ENCODE results near the gene PRR3. TPM values are rescaled to one million over a fixed set of nuclear protein-coding genes. Genes with fewer than 3 reads are reported as not detected.

The PRR3 gene
- polyA plus RNA-seq, 3 donors = 2.8 to 7.1 (median 3.6) TPM

DNA sequence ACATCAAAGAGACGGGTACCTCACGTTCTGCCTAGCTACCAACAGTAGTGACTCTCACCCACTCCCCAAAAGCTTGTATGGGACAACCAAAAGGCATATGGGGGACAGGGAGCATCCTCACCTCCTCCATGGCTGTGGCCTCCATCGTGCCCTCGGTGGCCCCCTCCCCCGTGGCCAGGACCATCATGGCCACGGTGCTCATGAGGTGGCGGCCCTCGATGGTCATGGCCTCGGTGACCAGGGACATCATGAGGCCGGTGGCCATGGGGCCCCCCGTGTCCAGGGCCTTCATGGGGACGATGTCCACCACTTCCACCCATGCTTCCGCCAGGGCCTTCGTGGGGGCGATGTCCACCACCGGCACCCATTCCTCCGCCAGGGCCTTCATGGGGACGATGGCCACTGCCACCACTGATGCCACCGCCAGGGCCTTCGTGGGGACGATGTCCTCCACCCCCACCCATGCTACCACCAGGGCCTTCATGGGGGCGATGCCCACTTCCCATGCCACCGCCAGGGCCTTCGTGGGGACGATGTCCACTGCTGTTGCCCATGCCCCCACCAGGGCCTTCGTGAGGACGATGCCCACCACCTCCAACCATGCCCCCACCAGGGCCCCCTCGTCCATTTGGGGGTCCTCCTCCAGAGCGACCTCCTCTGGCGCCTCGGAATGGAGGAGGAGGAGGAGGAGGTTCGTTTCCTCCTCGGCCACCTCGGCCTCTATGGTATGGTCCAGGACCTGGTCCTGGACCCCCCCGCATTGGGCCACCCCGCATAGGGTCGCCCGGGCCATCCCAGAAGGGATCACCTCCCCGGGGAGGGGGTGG lies 44.9 kb downstream of the PRR3 start:
- Histone ChIP-seq H3K36me3 (replicated peaks in 1 of 2; ENCODE audit: control insufficient read depth in 1 of 2, insufficient read depth in 2 of 2, low read length in 2 of 2) (peaks cover 65 to 69% of the 10 kb centered on the region in 2 donors), H3K27ac (ENCODE audit: low read depth in 1 of 2, low read length in 2 of 2) (no peak overlapping the region), H3K9me3 (replicated peaks in 1 of 2; ENCODE audit: control insufficient read depth in 1 of 2, insufficient read depth in 1 of 2, low read length in 2 of 2) (no peaks in the 10 kb centered on the region), H3K4me2 (replicated peaks; ENCODE audit: extremely low read depth, low read length, poor library complexity, severe bottlenecking) (no peak overlapping the region), H3K4me1 (ENCODE audit: control insufficient read depth in 1 of 2, insufficient read depth in 2 of 2, low read length in 2 of 2) (no peaks in the 10 kb centered on the region), H3K9ac (ENCODE audit: insufficient read depth, low read length, poor library complexity, severe bottlenecking) (no peak overlapping the region), H3K79me2 (ENCODE audit: insufficient read depth, low read length) (peaks cover 6% of the 10 kb centered on the region), H3K4me3 (replicated peaks in 1 of 3; ENCODE audit: low read depth in 2 of 3, low read length in 3 of 3) (no peak overlapping the region), H3K27me3 (ENCODE audit: control insufficient read depth in 2 of 2, insufficient read depth in 2 of 2, low read length in 2 of 2) (no peaks in the 10 kb centered on the region), H2AFZ (ENCODE audit: insufficient read depth, low read depth, low read length, poor library complexity, severe bottlenecking) (no peak overlapping the region), H4K20me1 (ENCODE audit: insufficient read depth, low read length) (peaks cover 85% of the 10 kb centered on the region)
- Mint-ChIP-seq H3K27ac (no peak overlapping the region), H3K4me3 (no peak overlapping the region), H3K27me3 (ENCODE audit: low read depth in 3 of 3) (no peaks in the 10 kb centered on the region), H3K36me3 (peaks cover 59 to 68% of the 10 kb centered on the region in 2 donors), H3K4me1 (peaks cover 4% of the 10 kb centered on the region), H3K9me3 (no peaks in the 10 kb centered on the region)
- WGBS (ENCODE audit: insufficient coverage) = 88% methylated on average over 22 of the region's 39 CpGs
- TF ChIP-seq, protein P1, sequence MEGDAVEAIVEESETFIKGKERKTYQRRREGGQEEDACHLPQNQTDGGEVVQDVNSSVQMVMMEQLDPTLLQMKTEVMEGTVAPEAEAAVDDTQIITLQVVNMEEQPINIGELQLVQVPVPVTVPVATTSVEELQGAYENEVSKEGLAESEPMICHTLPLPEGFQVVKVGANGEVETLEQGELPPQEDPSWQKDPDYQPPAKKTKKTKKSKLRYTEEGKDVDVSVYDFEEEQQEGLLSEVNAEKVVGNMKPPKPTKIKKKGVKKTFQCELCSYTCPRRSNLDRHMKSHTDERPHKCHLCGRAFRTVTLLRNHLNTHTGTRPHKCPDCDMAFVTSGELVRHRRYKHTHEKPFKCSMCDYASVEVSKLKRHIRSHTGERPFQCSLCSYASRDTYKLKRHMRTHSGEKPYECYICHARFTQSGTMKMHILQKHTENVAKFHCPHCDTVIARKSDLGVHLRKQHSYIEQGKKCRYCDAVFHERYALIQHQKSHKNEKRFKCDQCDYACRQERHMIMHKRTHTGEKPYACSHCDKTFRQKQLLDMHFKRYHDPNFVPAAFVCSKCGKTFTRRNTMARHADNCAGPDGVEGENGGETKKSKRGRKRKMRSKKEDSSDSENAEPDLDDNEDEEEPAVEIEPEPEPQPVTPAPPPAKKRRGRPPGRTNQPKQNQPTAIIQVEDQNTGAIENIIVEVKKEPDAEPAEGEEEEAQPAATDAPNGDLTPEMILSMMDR (IDR thresholded peaks at IDR 0.05) = no peak
- intact Hi-C loops (cut with micrococcal nuclease) = no loop called here
- DNase-seq = no peak

DNA sequence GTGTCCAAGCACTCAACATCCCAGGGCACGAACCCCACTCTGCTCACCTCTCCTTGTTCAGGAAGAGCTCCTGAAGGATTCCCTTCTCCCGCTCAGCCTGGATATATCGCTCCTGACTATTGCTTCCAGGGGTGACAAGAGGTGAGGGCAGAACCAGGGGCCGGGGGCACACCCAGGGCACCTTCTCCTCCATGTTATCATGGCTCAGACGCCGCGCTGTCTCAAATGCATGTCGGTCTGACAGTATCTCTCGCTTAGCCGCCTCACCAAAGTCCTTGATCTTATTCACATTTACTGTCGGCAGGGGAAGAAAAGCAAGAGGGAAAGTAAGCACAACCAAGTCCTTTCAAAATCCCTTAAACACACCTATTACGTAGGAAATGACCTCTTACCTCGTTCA lies 46.9 kb downstream of the PRR3 start:
- no peak for DNase-seq
- H3K4me1 Mint-ChIP-seq = no peaks in the 10 kb centered on the region
- no peaks in the 10 kb centered on the region for H3K9me3 Mint-ChIP-seq
- Histone ChIP-seq H3K27ac (ENCODE audit: low read depth in 1 of 2, low read length in 2 of 2) (no peak overlapping the region), H3K4me2 (replicated peaks; ENCODE audit: extremely low read depth, low read length, poor library complexity, severe bottlenecking) (no peak overlapping the region), H3K9me3 (replicated peaks in 1 of 2; ENCODE audit: control insufficient read depth in 1 of 2, insufficient read depth in 1 of 2, low read length in 2 of 2) (no peaks in the 10 kb centered on the region), H3K4me3 (replicated peaks in 1 of 3; ENCODE audit: low read depth in 2 of 3, low read length in 3 of 3) (no peak overlapping the region), H4K20me1 (ENCODE audit: insufficient read depth, low read length) (peaks cover 99% of the 10 kb centered on the region), H3K9ac (ENCODE audit: insufficient read depth, low read length, poor library complexity, severe bottlenecking) (no peak overlapping the region), H3K27me3 (ENCODE audit: control insufficient read depth in 2 of 2, insufficient read depth in 2 of 2, low read length in 2 of 2) (no peaks in the 10 kb centered on the region), H3K79me2 (ENCODE audit: insufficient read depth, low read length) (peaks cover 13% of the 10 kb centered on the region), H2AFZ (ENCODE audit: insufficient read depth, low read depth, low read length, poor library complexity, severe bottlenecking) (no peak overlapping the region), H3K36me3 (replicated peaks in 1 of 2; ENCODE audit: control insufficient read depth in 1 of 2, insufficient read depth in 2 of 2, low read length in 2 of 2) (peaks cover 84 to 88% of the 10 kb centered on the region in 2 donors), H3K4me1 (ENCODE audit: control insufficient read depth in 1 of 2, insufficient read depth in 2 of 2, low read length in 2 of 2) (no peaks in the 10 kb centered on the region)
- peak overlapping the region in 2 of 7 donors; percentile 58 to 62 for H3K27ac Mint-ChIP-seq
- WGBS (ENCODE audit: insufficient coverage) = 97% methylated on average over 11 of the region's 13 CpGs
- TF ChIP-seq, protein P1 (IDR thresholded peaks at IDR 0.05) = no peak
- no peaks in the 10 kb centered on the region for H3K27me3 Mint-ChIP-seq (ENCODE audit: low read depth in 3 of 3)
- intact Hi-C loops (cut with micrococcal nuclease) = no loop called here
- H3K4me3 Mint-ChIP-seq = no peak overlapping the region
- H3K36me3 Mint-ChIP-seq = peaks cover 76 to 87% of the 10 kb centered on the region in 2 donors

Data from CD14-positive monocyte (primary cell).